Caco-2 (cell line): Measurements from ENCODE around the gene ITSN2. TPM values are rescaled to one million over a fixed set of nuclear protein-coding genes. Genes with fewer than 3 reads are reported as not detected.

Experiments used
- BruUV-seq: library from RNA; stranded (reverse); fragments of 400-500 nt; replicated peaks from 2 replicates; lab custom pipeline; 2021; lab: Mats Ljungman, UMichigan
- CTCF ChIA-PET: fragments of 300-600 bp; sonication (Branson Sonifier 250); formaldehyde crosslinking; loops from one replicate; lab custom pipeline; 2022; ENCODE audit warnings: antibody characterized with exemption; lab: Charles Lee
- POLR2A ChIA-PET: fragments of 300-600 bp; sonication (Branson Sonifier 250); formaldehyde crosslinking; loops from one replicate; lab custom pipeline; 2022; ENCODE audit warnings: antibody characterized with exemption; lab: Charles Lee
- DNase-seq, 2 experiments: peaks; one replicate each; pipeline versions ENCODE4 v3.0.0 to v3.0.0-alpha.2; 2020 to 2022
- H3K27me3 ChIP-seq: replicated peaks from 2 replicates; pipeline ENCODE4 v1.6.0; 2011; ENCODE audit warnings: low read length; ENCODE audit not compliant: control insufficient read depth, insufficient read depth
- H3K36me3 ChIP-seq: 2 replicates; pipeline ENCODE4 v1.5.1; 2011; ENCODE audit warnings: low read length; ENCODE audit not compliant: control insufficient read depth, insufficient read depth
- H3K4me1 ChIP-seq: fragments of 250-450 bp; sonication (Bioruptor Pico); 2 replicates; pipeline ENCODE4 v1.5.1; 2020; ENCODE audit warnings: mild to moderate bottlenecking
- H3K4me3 ChIP-seq: 2 replicates; pipeline ENCODE4 v1.5.1; 2011; ENCODE audit warnings: low read depth, mild to moderate bottlenecking, control low read depth, low read length
- H3K9me3 ChIP-seq: fragments of 250-450 bp; sonication (Bioruptor Pico); 2 replicates; pipeline ENCODE4 v1.5.1; 2020; ENCODE audit warnings: mild to moderate bottlenecking, moderate library complexity
- H3K27ac Mint-ChIP-seq: one replicate; pipeline ENCODE4 v1.8.0; 2022; ENCODE audit warnings: mixed read lengths; ENCODE audit not compliant: unreplicated experiment
- H3K27me3 Mint-ChIP-seq: one replicate; pipeline ENCODE4 v1.8.0; 2022; ENCODE audit warnings: mixed read lengths; ENCODE audit not compliant: insufficient read depth, unreplicated experiment
- H3K36me3 Mint-ChIP-seq: one replicate; pipeline ENCODE4 v1.8.0; 2022; ENCODE audit warnings: mild to moderate bottlenecking, mixed read lengths; ENCODE audit not compliant: insufficient read depth, unreplicated experiment
- H3K4me1 Mint-ChIP-seq: one replicate; pipeline ENCODE4 v1.8.0; 2022; ENCODE audit warnings: low read depth, mixed read lengths; ENCODE audit not compliant: unreplicated experiment
- H3K4me3 Mint-ChIP-seq: one replicate; pipeline ENCODE4 v1.8.0; 2022; ENCODE audit warnings: mild to moderate bottlenecking, moderate library complexity, mixed read lengths; ENCODE audit not compliant: unreplicated experiment
- H3K9me3 Mint-ChIP-seq: one replicate; pipeline ENCODE4 v1.8.0; 2022; ENCODE audit warnings: mixed read lengths; ENCODE audit not compliant: unreplicated experiment
- CTCF ChIP-seq, 2 experiments: fragments of 200-600 bp in 1 of 2; IDR thresholded peaks; 1 replicate in 1 of 2; 2 replicates in 1 of 2; pipeline versions ENCODE4 v1.5.1 to v1.8.0; 2011 to 2022; ENCODE audit warnings: antibody characterized with exemption in 1 of 2, control low read depth in 1 of 2, inconsistent platforms in 1 of 2, low read depth in 1 of 2, low read length in 1 of 2, mild to moderate bottlenecking in 1 of 2, moderate library complexity in 1 of 2; ENCODE audit not compliant: insufficient read depth in 1 of 2, severe bottlenecking in 1 of 2, unreplicated experiment in 1 of 2
- intact Hi-C: fragments of 100-400 bp; cut with micrococcal nuclease; formaldehyde crosslinking; loops from one replicate; pipeline ENCODE4 v1.10.0; 2022; ENCODE audit not compliant: unreplicated experiment
- total RNA-seq: library from RNA; stranded (reverse); gene quantifications from 2 replicates; pipeline ENCODE4 v1.2.3, GENCODE V29; 2022

The ITSN2 gene
- total RNA-seq, 1 experiment from 2014 or later: 49.4 TPM

- Mint-ChIP-seq H3K27me3 (no peaks in the 10 kb centered on the region), H3K27ac (no peak overlapping the region), H3K4me1 (no peaks in the 10 kb centered on the region), H3K4me3 (no peak overlapping the region), H3K36me3 (no peaks in the 10 kb centered on the region), H3K9me3 (no peaks in the 10 kb centered on the region)
- H3K4me3 ChIP-seq: no peak overlapping the region
- intact Hi-C loops: no loop called here
- no peak for TF ChIP-seq CTCF (IDR thresholded peaks at IDR 0.05; ENCODE audit: insufficient read depth in 1 of 2, low read depth in 1 of 2, low read length in 1 of 2, severe bottlenecking in 1 of 2, unreplicated experiment in 1 of 2)
- POLR2A ChIA-PET: no interaction called here
- BruUV-seq: no TSS peak
- no peak for DNase-seq
- H3K36me3 ChIP-seq: no peaks in the 10 kb centered on the region
- CTCF ChIA-PET: no interaction called here
- no peaks in the 10 kb centered on the region for H3K27me3 ChIP-seq
- no peaks in the 10 kb centered on the region for H3K9me3 ChIP-seq
- H3K4me1 ChIP-seq: no peaks in the 10 kb centered on the region
Observed at GRCh38 chr2:24175631-24176187, 184.6 kb downstream of the ITSN2 start.

GRCh38 chr2:24174851-24175277, 185.5 kb downstream of the ITSN2 start, which contains the start of gene FAM228A:
FAM228A (plus strand) TSS chr2:24175053; CDS start chr2:24175481, 428 bp downstream.
- no peak for TF ChIP-seq CTCF (IDR thresholded peaks at IDR 0.05; ENCODE audit: insufficient read depth in 1 of 2, low read depth in 1 of 2, low read length in 1 of 2, severe bottlenecking in 1 of 2, unreplicated experiment in 1 of 2)
- Histone ChIP-seq H3K27me3 (no peaks in the 10 kb centered on the region), H3K9me3 (no peaks in the 10 kb centered on the region), H3K4me3 (no peak within 1 kb of the TSS), H3K4me1 (no peaks in the 10 kb centered on the region), H3K36me3 (no peaks in the 10 kb centered on the region)
- H3K9me3 Mint-ChIP-seq: no peaks in the 10 kb centered on the region
- ChIA-PET CTCF (no interaction called here), POLR2A (no interaction called here)
- no peak within 1 kb of the TSS for H3K27ac Mint-ChIP-seq
- H3K4me3 Mint-ChIP-seq: no peak within 1 kb of the TSS
- no peaks in the 10 kb centered on the region for H3K27me3 Mint-ChIP-seq
- intact Hi-C loops: no loop called here
- H3K4me1 Mint-ChIP-seq: no peaks in the 10 kb centered on the region
- no TSS peak for BruUV-seq
- no peak for DNase-seq
- no peaks in the 10 kb centered on the region for H3K36me3 Mint-ChIP-seq

GRCh38 chr2:24169023-24169422, 191.3 kb downstream of the ITSN2 start:
- TF ChIP-seq CTCF (IDR thresholded peaks at IDR 0.05; ENCODE audit: insufficient read depth in 1 of 2, low read depth in 1 of 2, low read length in 1 of 2, severe bottlenecking in 1 of 2, unreplicated experiment in 1 of 2): no peak
- no TSS peak for BruUV-seq
- Histone ChIP-seq H3K27me3 (no peaks in the 10 kb centered on the region; the same call in 1 of the 2 replicates), H3K4me1 (no peaks in the 10 kb centered on the region), H3K36me3 (no peaks in the 10 kb centered on the region), H3K4me3 (no peak overlapping the region), H3K9me3 (no peaks in the 10 kb centered on the region)
- ChIA-PET CTCF (interaction anchor here (1.3 kb wide), 1 partner anchor 85 kb away, joined by 4 read pairs; no protein-coding TSS in a partner anchor), POLR2A (interaction anchor here (0.6 kb wide), 1 partner anchor 369 kb away, joined by 4 read pairs; no protein-coding TSS in a partner anchor)
- no peak for DNase-seq
- intact Hi-C loops: loop anchor here (10.0 kb wide), 1 partner anchor 244 kb away; the partner anchor contains the start of gene ATAD2B
- Mint-ChIP-seq H3K36me3 (no peaks in the 10 kb centered on the region), H3K4me3 (no peak overlapping the region), H3K27ac (no peak overlapping the region), H3K9me3 (no peaks in the 10 kb centered on the region), H3K27me3 (peaks cover 2% of the 10 kb centered on the region), H3K4me1 (no peaks in the 10 kb centered on the region)
